AG04450 (cell line): ENCODE results near the gene CBX6. TPM values are rescaled to one million over a fixed set of nuclear protein-coding genes. Genes with fewer than 3 reads are reported as not detected.

Experiments used
- CTCF ChIA-PET: fragments of 300-600, 350-600 bp; formaldehyde crosslinking; extraction: SDS; loops from one replicate; lab custom pipeline; 2022; ENCODE audit warnings: antibody characterized with exemption, inconsistent platforms; lab: Charles Lee
- POLR2A ChIA-PET: fragments of 350-600 bp; formaldehyde crosslinking; extraction: SDS; loops from one replicate; lab custom pipeline; 2021; ENCODE audit warnings: antibody characterized with exemption, inconsistent platforms; lab: Yijun Ruan, JAX
- DNase-seq: peaks from one replicate; pipeline ENCODE4 v3.0.0-alpha.2; 2011; ENCODE audit warnings: low read depth, low spot score
- H3K27ac ChIP-seq: one replicate; pipeline ENCODE4 v1.5.1; 2012; ENCODE audit warnings: low read depth, low read length, control low read depth
- H3K27me3 ChIP-seq: one replicate; pipeline ENCODE4 v1.6.0; 2012; ENCODE audit warnings: low read length; ENCODE audit not compliant: control insufficient read depth, insufficient read depth
- H3K4me3 ChIP-seq: 2 replicates; pipeline ENCODE4 v1.5.1; 2011; ENCODE audit warnings: mild to moderate bottlenecking, low read depth, low read length, control low read depth
- H3K9me3 ChIP-seq: 2 replicates; pipeline ENCODE4 v1.5.1; 2012; ENCODE audit warnings: low read length; ENCODE audit not compliant: control insufficient read depth, insufficient read depth
- polyA plus RNA-seq: library from polyadenylated mRNA; depleted of rRNA; stranded (reverse); fragments of >200 nt; gene quantifications from 2 replicates; pipeline ENCODE4 v1.2.3, GENCODE V29; 2011
- TF ChIP-seq, protein P1 (sequence below): IDR thresholded peaks from 2 replicates; pipeline ENCODE4 v1.5.1; 2011; ENCODE audit warnings: low read depth, low read length, control low read depth, inconsistent platforms

CBX6 gene
- polyA plus RNA-seq, 1 experiment: 14.7 TPM

DNA sequence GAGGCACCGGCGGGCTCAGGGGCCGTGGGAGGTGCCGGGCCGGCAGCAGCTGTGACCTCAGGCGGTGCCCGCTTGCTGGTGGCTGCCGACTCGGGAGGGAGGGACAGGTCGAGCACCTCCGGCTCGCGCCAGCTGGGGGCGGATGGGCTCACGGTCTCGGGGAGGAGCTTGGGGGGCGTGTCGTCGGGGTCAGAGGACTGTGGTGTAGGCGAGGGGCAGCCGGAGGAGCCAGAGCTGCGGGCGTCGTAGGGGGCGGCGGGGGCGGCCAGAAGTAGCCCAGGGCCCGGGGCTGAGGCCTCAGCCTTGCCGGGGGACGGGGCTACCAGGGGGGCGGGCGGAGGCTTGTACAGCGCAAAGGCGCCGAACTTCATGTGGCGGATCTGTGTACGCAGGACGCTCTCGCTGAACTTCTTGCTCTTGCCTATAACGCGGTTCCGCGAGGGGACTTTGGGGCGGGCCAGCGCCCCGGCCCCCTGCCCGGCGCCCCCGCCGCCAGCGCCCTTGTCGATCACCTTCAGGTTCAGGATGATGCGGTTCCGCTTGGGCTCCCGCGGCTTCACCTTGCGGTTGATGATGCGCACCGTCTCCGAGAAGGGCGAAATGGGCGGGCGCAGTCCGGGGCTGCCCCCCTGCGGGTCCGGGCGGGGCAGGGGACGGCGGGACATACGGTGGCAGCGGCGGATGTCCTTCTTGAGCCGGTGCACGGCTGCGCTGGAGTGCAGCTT lies 5.5 kb downstream of the CBX6 start:
- Histone ChIP-seq H3K9me3 (no peaks in the 10 kb centered on the region), H3K27me3 (no peaks in the 10 kb centered on the region), H3K27ac (no peak overlapping the region), H3K4me3 (no peak overlapping the region)
- ChIA-PET POLR2A (no interaction called here), CTCF (no interaction called here)
- no peak for DNase-seq
- TF ChIP-seq, protein P1, sequence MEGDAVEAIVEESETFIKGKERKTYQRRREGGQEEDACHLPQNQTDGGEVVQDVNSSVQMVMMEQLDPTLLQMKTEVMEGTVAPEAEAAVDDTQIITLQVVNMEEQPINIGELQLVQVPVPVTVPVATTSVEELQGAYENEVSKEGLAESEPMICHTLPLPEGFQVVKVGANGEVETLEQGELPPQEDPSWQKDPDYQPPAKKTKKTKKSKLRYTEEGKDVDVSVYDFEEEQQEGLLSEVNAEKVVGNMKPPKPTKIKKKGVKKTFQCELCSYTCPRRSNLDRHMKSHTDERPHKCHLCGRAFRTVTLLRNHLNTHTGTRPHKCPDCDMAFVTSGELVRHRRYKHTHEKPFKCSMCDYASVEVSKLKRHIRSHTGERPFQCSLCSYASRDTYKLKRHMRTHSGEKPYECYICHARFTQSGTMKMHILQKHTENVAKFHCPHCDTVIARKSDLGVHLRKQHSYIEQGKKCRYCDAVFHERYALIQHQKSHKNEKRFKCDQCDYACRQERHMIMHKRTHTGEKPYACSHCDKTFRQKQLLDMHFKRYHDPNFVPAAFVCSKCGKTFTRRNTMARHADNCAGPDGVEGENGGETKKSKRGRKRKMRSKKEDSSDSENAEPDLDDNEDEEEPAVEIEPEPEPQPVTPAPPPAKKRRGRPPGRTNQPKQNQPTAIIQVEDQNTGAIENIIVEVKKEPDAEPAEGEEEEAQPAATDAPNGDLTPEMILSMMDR: no peak

DNA sequence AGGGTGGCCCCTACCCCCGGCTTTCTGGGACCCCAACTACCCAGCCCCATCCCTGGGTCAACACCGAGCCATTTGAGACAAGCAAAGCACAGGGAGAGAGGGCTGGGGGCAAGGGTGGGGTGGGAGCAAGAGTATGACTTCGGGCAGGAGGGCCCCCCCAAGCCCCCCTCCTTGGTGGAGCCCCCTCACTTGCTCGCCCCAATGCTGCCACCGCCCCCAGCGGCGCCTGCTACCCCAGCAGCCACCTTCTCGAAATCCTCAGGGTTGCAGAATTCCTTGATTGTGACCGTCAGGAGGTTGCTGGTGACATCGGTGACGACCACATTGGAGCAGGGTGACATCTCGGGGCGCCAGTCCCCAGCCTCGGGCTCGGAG lies 6.0 kb downstream of the CBX6 start:
- H3K27me3 ChIP-seq: no peaks in the 10 kb centered on the region
- H3K9me3 ChIP-seq: no peaks in the 10 kb centered on the region; the same call in 1 of the 2 replicates
- no peak overlapping the region for H3K27ac ChIP-seq
- ChIA-PET POLR2A (no interaction called here), CTCF (no interaction called here)
- no peak overlapping the region for H3K4me3 ChIP-seq
- DNase-seq: no peak
- TF ChIP-seq, protein P1: no peak

DNA sequence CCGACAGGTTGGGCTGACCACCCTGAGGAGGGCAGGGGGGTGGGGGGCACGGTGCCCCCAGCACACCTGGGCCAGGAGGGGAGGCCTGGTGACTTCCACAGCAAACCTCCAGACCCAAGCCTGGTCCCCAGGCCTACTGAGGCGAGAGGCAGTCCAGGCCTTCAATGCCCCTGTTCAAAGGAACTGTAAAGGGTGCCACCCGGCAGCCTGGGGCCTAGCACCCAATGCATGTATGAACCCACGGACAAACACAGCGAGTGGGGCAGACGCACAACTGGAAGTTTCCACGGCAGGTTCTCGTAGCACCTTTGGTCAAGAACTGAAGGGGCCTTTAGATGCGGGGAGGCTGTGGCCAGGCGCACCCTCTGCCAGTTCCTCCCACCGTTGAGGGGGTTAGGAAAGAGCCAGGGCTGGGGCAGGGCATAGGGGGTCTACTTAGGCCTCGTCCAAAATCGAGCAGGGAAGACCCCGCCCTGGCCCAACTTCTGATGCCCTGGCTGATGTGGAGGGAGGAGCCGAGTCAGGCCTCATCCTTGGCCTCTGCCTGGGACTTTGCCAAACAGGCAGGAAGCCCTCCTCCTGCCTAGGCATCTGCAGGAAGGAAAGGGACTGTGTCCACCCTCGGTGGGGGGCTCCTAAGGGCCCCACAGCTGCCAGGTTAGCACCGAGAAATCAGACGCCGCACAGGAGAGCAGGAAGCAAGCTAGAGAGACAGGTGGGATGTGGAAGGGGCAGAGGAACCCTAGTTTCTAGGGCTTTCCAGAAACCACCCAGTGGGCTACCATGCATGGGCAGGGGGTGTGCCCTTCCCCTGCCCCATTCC lies 6.6 kb downstream of the CBX6 start:
- DNase-seq: no peak
- POLR2A ChIA-PET: no interaction called here
- TF ChIP-seq, protein P1: no peak
- Histone ChIP-seq H3K4me3 (no peak overlapping the region), H3K9me3 (no peaks in the 10 kb centered on the region; the same call in 1 of the 2 replicates), H3K27me3 (no peaks in the 10 kb centered on the region), H3K27ac (no peak overlapping the region)
- CTCF ChIA-PET: no interaction called here

DNA sequence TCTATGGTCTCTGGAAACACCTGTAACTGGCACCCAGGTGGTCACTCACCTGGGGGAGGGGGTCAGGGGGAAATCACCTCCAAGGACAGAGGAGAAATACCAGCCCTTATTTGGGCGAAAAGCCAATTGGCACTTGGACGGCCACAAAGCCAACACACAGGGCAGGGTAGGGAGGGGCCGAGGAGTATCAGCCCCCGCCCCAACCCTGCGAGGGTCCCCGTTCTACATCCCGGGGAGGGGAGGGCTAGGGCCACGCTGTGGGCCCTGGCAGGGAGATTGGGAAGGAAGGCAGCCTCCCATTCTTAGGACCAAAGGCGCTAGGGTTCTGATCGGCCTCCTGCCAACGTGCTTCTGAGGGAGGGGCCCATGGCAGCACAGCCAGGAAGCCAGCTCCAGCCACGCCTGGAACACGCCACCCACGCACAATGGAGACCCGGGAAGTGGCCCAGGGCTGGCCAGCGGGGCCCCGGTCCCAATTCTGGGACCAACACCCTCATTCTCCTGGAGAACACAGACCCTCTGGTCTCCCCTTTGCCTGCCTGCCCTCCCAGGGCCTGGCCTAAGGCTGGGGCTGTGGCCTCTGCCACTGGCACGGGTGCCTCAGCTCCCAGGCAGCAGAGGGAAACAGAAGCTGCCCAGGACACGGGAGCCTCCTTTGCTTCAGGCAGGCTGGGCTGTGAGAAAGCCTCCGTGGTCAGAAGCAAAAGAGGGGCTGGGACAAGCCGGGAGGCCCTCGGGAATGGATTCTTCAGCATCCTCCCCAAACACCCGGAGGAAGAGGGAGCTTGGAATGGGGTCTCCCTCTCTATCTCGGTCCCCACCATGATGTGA lies 7.4 kb downstream of the CBX6 start:
- no peak for DNase-seq
- Histone ChIP-seq H3K27ac (peak overlapping the region; percentile 11), H3K9me3 (no peaks in the 10 kb centered on the region; the same call in 1 of the 2 replicates), H3K4me3 (no peak overlapping the region), H3K27me3 (no peaks in the 10 kb centered on the region)
- CTCF ChIA-PET: interaction anchor here (0.8 kb wide), 1 partner anchor 99 kb away, joined by 3 read pairs; no protein-coding TSS in a partner anchor
- TF ChIP-seq, protein P1: no peak
- POLR2A ChIA-PET: no interaction called here
